NB4 (cell line): ENCODE measurements around the gene SUCLG2.

ENCODE experiments used
- MYC ChIP-seq: IDR thresholded peaks from 2 replicates; pipeline ENCODE4 v1.6.1; 2011; ENCODE audit warnings: low read depth, low read length
- POLR2A ChIP-seq: IDR thresholded peaks from 2 replicates; pipeline ENCODE4 v1.6.1; 2011; ENCODE audit warnings: mild to moderate bottlenecking; ENCODE audit not compliant: insufficient read length; ENCODE audit errors: extremely low read depth
- TF ChIP-seq, protein P1 (sequence below): IDR thresholded peaks from 2 replicates; pipeline ENCODE4 v1.6.1; 2011; ENCODE audit warnings: low read depth, low read length
- TF ChIP-seq, protein P2 (sequence below): IDR thresholded peaks from one replicate; pipeline ENCODE4 v1.5.1; 2012; ENCODE audit warnings: low read depth, low read length

DNA sequence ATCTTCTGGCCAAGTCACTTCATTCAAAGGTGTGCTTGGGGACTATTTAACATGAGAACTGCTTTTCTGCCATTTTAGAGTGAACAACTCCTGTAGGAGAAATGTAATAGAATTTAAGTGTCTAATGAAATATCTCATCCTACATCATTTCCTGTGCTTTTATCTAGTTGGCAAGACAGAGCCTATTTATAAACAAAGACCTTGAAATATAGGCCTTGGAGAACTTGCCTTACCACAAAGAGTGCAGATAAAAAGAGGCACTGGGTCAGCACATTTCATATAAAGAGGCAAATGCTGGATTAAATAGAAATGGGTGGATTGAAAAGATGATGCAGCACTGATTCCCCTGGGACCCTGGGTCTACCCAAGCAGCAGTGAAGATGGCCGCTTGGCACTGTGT, 278.0 kb downstream of the SUCLG2 start:
- TF ChIP-seq, protein P1, sequence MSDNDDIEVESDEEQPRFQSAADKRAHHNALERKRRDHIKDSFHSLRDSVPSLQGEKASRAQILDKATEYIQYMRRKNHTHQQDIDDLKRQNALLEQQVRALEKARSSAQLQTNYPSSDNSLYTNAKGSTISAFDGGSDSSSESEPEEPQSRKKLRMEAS: no peak
- TF ChIP-seq, protein P2, sequence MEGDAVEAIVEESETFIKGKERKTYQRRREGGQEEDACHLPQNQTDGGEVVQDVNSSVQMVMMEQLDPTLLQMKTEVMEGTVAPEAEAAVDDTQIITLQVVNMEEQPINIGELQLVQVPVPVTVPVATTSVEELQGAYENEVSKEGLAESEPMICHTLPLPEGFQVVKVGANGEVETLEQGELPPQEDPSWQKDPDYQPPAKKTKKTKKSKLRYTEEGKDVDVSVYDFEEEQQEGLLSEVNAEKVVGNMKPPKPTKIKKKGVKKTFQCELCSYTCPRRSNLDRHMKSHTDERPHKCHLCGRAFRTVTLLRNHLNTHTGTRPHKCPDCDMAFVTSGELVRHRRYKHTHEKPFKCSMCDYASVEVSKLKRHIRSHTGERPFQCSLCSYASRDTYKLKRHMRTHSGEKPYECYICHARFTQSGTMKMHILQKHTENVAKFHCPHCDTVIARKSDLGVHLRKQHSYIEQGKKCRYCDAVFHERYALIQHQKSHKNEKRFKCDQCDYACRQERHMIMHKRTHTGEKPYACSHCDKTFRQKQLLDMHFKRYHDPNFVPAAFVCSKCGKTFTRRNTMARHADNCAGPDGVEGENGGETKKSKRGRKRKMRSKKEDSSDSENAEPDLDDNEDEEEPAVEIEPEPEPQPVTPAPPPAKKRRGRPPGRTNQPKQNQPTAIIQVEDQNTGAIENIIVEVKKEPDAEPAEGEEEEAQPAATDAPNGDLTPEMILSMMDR: no peak
- TF ChIP-seq POLR2A: no peak
- TF ChIP-seq MYC: no peak
